HG03064 (cell line): ENCODE results near the gene NFYC.

ENCODE experiments used
- ATAC-seq: cut with Tn5 transposase; IDR thresholded peaks from one replicate; pipeline ENCODE4 v1.9.1; 2021; ENCODE audit warnings: low read depth; ENCODE audit not compliant: unreplicated experiment

The NFYC gene

DNA sequence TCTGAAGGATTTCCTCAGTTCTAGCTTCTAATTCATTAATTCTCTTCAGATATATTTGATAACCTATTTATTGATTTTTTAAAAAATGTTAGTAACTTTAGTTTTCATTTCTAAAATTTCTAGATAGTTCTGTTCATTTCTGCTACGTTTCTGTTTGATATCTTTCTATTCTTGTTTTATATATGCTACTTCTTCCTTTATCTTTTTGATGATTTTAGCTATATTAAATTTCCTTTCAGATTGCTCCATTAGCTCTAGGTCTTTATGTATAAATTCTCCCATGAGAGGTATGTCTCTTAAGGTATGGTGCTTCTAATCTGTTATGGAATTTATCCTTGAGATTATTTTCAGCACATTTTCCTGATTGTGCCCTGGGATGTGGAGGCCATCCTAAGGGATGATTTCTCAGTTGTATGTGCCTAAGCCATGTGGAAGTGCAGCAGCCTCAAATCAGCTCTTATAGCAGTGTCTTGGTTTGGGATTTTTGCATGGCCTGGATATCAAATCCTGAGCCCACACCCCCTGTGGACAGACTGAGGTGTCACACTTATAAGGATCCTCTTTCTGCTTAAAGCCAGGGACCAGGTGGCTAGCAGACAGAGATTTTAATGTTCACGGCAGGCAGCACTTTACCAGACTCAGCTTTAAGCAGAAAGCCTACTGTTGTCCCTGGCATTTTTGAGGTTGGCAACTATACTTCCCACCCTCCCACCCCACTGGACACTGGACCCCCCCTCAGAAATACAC is 85.9 kb downstream of the NFYC start:
- ATAC-seq = no peak

DNA sequence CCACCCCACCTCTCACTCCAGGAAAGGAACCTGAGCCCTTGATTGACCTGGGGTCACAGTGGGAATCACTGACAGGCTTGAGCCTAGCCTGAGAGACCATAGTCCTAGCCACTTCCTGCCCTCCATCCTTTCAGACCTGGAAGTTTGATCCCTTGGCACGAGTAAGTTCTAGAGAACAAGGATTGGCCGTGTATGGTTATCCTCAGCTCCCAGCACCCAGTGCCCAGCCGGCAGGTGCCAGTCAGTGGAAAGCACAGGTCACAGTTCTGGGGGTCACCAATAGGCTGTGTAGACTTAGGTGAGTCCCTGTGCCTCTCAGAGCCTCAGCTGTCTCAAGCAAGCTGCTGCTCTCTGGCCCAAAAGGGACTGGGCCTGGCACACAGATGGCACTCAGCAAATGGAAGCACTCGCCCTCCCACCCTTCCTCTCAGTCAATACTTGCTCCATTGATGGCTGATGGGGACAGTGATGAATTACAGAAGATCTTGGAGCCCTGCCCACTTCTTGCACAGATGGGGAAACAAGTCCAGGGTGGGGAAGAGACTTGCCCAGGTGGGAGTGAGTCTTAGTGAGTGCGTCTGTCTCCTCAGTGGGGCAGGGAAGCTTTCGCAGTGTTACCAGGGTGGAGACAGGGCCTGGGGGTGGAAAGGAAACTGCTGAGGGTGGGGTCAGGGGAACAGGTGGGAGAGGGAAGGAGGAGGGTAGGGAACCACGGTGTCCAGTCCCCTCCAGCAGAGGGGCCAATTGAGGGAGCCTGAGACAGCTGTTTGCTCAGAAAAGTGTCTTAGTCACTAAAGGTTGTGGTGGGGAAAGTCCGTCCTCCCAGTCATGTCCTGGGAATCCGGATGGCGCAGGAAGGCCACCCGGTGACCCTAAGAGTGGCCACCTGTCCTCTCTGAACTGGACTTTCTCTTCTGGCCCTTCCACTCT is 89.4 kb downstream of the NFYC start:
- no peak for ATAC-seq

DNA sequence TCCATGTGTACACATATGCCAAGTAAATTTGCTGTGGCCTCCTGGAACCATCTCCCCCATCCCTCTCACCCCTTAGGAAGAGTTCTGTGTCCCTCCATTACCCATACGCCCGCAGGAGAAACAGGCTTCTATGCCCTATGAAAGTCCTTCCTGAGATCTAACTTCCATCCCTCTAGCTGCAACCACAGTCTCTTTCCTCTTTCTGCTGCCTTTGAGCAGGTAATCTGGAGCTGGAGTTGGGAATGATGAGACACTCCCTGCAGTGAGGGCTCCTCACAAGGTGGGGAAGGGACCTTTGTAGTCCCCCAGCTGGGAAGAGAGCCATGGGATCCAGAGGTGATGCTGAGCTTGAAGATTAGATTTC is 90.1 kb downstream of the NFYC start:
- ATAC-seq = no peak

DNA sequence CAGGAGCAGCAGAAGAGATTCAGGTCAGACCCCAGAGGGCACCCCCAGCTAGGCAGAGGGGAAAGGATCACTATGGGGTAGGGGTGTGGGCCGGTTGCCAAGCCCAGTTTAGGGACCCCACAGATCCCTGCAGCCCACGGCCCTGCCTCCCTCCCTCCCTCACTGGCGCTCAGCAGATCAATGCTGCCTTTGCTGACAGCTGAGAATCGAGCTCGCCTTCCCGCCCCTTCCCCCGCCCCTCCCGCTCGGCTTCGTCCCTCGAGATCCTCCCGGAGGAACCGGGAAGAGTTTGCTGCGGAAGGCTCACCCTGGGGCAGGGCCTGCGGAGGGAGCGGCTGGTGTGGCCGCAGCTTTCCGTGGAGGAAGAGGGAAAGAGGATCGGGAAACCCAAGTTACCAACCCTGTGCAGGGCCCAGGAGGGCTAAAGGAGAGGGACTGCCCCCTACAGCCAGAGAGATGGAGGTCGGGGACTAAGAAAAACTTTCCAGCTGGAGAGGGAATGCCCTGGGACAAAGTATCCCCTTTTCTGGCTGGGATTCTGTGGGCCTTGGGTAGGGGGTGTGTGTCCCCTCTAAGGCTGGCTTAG is 91.0 kb downstream of the NFYC start:
- ATAC-seq = no peak

DNA sequence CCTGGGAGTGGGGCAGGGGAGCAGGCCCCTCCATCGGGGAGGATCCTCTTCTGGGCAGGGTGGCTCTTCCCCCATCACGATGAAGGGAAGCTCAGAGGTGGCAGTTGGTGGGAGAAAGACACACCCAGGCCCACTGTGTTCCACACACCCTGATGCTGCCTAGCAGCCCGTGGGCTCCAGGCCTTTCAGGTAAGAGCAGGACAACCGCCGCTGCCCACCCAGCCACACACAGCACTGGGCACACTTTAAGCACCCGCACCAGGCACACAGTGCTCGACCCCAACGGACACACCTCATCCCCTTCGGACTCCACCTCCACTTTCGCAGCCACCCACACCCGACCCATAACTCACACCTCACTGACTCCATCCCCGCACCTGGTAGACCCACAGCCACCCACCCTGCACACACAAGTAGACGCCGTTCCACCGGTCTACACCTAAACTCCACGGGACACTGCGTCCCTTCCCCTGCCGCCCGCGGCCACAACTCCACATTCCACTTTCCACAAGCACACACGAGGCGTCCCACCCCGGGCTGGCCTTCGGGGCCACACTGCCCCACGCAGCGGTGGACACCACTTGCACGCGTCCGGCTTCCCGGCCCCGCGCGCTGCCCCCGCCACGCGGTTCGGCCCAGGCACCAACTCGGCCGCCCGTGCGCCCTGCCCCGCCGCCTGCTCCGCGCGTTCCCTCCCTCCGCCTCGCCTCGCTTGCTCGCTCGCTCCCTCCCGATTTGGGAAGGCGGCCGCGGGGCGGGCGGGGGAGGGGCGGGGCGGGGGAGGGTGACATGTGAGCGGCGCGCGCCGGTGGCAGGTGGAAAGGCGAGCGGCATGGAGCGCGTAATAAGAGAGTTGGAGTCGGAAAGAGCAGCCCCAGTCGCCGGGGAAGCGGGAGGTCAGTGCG is 91.7 kb downstream of the NFYC start, which contains the start of gene KCNQ4:
Gene KCNQ4 (plus strand): TSS at position 787 of the 905 bp plus-strand sequence. CDS start 307 bp downstream, outside the sequence.
- no peak for ATAC-seq

DNA sequence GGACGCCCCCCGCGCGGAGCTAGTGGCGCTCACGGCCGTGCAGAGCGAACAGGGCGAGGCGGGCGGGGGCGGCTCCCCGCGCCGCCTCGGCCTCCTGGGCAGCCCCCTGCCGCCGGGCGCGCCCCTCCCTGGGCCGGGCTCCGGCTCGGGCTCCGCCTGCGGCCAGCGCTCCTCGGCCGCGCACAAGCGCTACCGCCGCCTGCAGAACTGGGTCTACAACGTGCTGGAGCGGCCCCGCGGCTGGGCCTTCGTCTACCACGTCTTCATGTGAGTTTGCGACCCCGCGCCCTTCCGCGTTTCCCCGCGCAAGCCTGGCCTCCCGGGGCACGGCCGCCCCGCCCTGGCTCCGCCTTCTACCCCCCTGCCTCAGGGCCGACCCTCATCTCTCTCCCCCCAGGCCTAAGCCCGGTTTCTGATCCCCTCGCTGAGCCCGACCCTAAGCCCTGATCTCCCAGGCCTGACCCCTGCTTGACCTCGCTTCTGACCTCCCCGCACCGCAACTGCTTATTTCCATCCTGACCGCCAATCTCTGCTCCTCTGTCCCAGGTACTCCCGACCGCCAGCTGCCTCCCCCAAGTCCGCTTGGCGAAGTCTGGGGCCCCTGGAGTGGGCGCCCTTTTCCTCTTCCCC is 92.8 kb downstream of the NFYC start:
- no peak for ATAC-seq

DNA sequence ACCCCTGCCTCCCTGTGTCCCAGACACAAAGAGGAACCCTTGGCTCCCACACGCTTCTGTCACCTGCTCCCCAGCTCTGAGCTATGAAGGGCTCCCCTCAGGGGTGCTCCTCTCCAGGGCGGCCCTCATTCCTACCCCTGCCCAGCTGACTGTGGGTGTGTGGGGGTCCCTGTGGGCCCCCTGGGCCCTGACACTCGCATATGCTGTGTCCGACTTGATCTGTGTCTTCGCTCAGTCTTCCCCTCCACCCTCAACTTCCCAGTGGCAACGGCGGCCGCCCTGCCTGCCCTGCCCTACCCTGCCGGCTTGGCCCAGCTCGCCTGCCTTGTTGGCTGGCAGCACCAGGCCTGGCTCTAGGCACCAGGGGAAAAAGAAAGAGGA is 93.3 kb downstream of the NFYC start:
- ATAC-seq = no peak

DNA sequence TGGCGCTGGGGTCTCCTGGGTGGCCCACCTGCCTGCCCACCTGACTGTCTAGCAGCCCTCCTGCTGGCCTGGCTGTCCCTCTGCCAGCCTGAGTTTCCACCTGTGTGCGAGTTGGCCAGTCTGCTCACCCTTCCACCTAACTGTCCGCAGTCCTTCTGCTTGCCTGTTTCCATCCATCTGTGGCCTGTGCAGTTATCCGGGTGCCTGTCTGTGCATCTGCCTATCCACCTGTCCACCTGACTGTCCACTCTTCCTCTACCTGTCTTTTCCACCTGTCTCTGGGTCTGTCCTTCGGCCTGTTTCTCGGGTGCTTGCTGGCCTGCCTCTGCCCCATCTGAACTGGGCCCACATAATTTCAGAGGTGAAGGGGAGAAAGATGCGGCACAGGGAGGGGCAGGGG is 93.9 kb downstream of the NFYC start:
- ATAC-seq = no peak

DNA sequence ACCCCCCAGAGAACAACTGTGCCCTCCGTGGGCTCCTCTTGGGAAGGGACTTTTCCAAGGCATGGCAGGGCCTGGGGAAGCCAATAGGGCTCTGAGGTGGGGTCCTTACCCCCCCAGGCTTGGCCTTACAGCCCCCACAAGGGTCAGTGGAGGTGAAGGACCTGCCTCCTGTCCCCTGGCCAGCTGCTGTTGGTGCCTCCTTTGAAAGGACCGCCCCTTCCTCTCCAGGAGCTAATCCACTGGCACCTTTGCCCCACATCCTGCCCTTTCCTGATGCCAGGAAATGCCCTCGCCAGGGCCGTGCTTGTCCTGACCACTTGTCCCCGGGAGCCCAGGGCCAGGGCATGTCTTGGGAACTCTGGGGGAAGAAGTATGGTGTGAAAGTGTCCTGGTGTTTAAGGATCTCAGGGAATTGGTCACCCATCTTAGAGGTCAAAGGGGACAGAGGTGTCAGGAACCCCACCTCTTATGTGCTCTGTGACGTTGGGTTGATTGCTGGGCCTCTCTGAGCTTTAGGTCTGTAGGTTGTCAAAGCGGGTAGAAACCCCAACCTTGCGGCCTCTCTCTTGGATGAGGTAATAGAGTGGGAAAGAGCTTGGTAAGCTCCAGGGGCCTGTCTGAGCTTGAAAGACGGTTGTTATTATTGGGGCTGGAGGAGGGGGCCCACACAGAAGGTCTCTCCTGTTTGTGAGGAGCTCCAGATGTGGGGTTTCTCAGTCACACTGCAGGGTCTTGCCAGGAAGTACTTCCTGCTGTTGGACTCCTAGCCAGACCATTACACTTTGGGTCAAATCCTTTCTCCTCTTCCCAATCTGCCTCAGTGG is 94.9 kb downstream of the NFYC start:
- no peak for ATAC-seq

DNA sequence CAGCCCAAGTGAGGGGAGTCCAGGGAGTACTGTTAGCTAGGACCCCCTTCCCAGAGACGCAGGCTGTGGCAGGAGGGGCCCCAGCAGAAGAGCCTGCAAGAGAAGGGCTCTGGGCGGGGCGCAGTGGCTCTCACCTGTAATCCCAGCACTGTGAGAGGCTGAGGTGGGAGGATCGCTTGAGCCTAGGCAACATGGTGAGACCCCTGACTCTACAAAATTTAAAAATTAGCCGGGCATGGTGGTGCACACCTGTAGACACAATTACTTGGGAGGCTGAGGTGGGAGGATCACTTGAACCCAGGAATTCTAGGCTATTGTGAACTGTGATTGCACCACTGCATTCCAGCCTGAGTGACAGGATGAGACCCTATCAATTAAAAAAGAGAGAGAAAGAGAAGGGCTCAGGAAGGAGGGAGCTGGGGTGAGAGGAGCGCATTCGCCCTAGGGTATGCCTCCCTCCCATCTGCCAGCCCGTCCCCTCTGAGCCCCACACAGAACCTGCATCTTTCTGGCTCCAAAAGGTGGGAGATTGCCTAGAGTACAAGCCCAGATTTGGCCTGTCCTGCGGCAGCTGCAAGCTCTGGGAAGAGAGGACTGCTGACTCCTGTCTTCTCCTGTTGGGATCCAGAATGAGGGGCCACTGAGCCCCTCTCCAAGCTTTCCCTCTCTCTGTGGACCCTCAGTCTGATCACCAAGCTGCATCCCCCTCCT is 95.6 kb downstream of the NFYC start:
- ATAC-seq = no peak

DNA sequence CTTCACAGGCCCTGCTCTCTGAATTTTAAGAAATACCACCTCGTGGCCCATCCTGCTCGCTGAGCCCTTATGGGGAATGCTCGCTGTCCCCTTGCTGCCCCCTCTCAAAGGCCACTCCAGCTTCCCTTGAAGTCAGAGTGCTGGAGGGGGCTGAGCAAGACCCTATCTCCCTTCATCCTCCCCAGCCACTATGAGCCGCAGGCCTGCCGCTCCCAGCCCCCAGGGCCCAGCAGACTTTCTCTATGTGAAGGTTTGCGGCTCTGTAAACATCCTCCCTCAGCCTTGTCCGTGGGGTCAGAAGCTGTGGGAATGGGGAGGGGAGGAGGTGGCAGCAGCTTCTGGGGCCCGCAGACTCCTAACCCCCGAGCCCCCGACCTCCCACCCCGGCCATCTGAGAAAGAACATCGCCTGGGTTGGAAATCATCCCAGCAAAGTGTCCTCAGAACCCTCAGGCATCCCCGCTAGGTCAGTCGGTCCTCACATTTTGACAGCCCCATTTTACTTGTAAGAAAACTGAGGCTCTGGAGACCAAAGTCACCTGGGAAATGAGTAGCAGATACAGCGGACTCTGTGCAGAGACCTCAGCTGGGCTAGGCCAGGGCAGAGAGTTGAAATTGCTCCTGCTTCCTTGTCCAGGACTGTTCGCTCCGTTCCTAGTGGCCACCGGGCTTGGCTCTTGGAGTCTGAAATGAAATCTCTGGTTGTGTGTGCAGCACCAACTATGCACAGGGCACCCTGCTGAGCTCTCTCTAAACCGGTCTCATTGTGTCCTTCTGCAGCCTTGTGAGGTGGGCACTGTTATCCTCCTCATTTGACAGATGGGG is 96.4 kb downstream of the NFYC start:
- ATAC-seq = no peak

DNA sequence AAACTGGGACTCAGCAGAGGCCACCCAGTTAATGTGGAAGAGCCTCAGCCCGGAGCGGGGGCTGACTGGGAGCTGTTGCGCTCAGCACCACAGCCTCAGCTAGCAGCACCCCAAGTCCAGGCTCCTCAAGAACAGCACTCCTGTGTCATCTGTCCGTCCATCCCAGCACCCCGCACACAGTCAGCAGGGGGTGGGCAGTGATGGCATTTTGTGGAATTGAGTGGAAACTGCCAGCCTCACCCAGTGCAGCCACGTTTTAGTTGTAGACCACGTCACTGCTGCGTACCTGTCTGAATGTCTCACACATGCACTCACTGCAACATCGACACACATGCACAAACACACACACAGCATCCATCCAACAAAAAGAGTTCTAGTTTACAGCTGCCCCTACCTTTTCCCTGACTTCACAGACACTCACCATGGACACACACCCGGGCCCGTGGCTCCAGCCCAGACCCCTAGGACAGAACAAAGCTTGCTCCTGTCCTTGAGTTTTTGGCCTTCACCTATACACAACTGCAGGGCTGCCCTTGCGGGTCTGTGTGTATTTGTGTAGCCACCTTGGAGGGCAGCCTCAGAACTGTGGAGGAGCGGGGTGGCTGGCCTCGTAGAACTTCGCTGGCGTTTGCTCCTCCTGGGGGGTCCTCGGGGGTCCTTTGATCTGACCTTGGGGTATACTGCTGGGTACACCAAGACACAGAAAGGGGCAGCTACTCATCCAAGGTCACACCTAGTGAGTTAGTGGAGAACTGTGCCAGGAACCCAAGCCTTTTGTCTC is 97.2 kb downstream of the NFYC start:
- ATAC-seq = no peak

DNA sequence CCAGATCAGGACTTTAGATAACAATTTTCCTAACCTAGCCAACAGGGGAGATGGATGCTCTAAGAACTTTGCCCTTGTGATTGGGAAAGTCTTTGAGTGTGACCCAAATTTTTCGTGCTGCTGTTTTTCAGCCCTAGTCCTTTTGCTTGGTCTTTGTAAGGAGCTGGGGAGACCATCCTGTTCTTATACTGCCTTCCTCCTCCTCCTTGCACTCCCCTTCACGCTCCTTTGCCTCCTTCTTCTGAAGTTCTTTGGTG is 97.8 kb downstream of the NFYC start:
- ATAC-seq = no peak

DNA sequence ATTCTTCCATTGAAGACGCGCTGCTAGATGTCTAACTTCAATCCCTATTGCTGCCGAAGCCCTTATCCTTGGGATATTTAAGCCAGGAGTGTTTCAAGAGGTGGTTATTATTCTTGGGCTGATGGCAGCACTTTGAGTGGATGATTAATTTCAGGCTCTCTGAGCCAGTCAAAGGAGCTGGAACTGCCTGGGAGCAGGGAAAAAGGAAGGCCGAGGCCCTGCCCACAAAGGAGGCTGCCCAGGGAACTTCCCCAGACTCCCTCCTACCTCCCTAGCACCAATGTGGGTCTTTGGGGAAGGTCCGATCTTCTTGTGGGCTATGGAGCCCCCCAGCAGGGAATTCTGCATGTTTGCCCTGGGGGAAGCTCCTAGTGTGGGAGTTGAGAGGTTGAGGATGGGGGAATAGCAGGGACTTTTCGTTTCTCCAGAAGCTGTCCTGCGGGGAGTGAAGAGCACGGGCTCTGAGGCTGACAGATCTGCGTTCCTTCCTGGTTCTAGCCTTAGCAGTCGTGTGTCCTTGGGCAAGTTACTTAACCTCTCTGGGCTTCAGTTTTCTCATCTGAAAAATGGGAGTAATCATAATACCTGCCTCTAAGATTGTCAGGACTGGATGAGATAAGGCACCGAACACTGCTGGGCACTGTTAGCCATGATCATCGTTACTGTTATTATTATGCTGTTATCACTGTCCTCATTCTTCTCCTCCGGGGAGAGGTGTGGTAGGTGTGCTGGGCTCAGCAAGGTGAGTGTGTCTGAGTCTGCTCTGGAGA is 98.3 kb downstream of the NFYC start:
- no peak for ATAC-seq

DNA sequence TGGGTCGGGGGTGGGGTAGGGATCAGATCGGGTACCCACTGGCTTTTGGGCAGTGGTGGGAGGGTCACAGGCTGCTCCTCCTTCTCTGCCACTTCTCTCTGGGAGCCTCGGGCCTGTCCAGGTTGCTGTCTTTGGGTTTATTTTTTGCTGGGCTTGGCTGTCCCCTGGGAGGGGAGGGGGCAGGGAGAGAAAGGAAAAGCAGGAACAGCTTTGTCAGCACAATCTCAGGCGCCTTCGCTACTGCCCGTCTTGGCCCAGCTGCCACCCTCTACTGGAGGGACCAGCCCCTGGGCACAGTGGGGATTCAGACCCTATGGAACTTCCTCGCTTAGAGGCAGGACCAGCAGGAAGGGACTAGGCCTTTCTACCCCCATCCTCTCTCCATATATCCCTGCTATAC is 100.5 kb downstream of the NFYC start:
- no peak for ATAC-seq

DNA sequence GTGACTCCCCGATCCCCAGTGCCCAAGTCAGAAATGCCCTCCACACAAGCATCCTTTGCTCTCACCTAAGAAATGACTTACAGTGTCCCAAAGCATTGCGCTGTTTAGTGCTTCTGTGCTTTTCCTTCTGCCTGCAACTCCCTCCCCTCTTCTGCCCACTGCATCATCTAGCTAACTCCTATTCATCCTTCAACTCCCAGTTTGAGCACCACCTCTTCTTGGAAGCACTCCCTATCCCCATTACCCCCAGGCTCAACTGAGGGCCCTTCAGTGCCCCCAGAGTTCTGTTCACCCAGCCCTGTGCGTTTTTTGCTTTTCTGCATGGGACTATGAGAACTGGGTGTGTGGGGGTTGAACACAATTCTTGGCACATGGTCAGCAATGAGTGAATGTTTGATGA is 102.1 kb downstream of the NFYC start:
- ATAC-seq = no peak
